HepG2 (cell line): ENCODE results near the gene HBD. TPM values are rescaled to one million over a fixed set of nuclear protein-coding genes. Genes with fewer than 3 reads are reported as not detected.

Source experiments
- ATAC-seq: fragments of 200-7000 bp; cut with Tn5 transposase; 3 replicates; pipeline ENCODE4 v1.9.1; 2020; ENCODE audit warnings: mild to moderate bottlenecking, moderate library complexity
- BruUV-seq: library from RNA; stranded (reverse); fragments of 400-500 nt; replicated peaks from 2 replicates; lab custom pipeline; 2021; lab: Mats Ljungman, UMichigan
- CTCF ChIA-PET: fragments of 300-600 bp; formaldehyde crosslinking; extraction: SDS; loops from one replicate; lab custom pipeline; 2021; ENCODE audit warnings: low total read pairs, inconsistent platforms, low intra/inter-chr PET ratio; lab: Yijun Ruan, JAX
- POLR2A ChIA-PET: fragments of 350-600 bp; sonication (Branson Sonifier 250); formaldehyde crosslinking; loops from one replicate; lab custom pipeline; 2020; ENCODE audit warnings: antibody characterized with exemption, inconsistent platforms; lab: Yijun Ruan, JAX
- DNase-seq: peaks from one replicate; pipeline ENCODE4 v3.0.0-alpha.2; 2015; ENCODE audit warnings: low spot score
- FAIRE-seq: peaks from 3 replicates; lab custom pipeline; 2011; peaks lifted over from hg19 to GRCh38; lab: Jason Lieb, UNC
- H2AFZ ChIP-seq: one replicate; pipeline ENCODE4 v1.6.1; 2011; ENCODE audit warnings: low read length, inconsistent platforms
- H3K27ac ChIP-seq: fragments of 300-600 bp; 3 replicates; pipeline ENCODE4 v1.8.0; 2011; ENCODE audit warnings: mixed run types, mild to moderate bottlenecking, mixed read lengths, low read length, inconsistent platforms; ENCODE audit not compliant: insufficient read depth; ENCODE audit errors: extremely low read length
- H3K27me3 ChIP-seq, 2 experiments: fragments of 200-600 bp in 1 of 2; 2 replicates in 1 of 2; 3 replicates in 1 of 2; pipeline versions ENCODE4 v1.6.0 to v1.8.0; 2011; ENCODE audit warnings: low read length in 2 of 2, mild to moderate bottlenecking in 2 of 2, moderate library complexity in 2 of 2, inconsistent platforms in 1 of 2; ENCODE audit not compliant: insufficient read depth in 2 of 2, control insufficient read depth in 1 of 2
- H3K36me3 ChIP-seq, 2 experiments: fragments of 200-600 bp in 1 of 2; replicated peaks in 1 of 2; 2 replicates in 1 of 2; 3 replicates in 1 of 2; pipeline versions ENCODE4 v1.5.1 to v1.8.0; 2011; ENCODE audit warnings: low read length in 2 of 2, inconsistent platforms in 1 of 2; ENCODE audit not compliant: insufficient read depth in 2 of 2, control insufficient read depth in 1 of 2
- H3K4me1 ChIP-seq: 2 replicates; pipeline ENCODE4 v1.5.1; 2012; ENCODE audit warnings: low read length, inconsistent platforms; ENCODE audit not compliant: insufficient read depth
- H3K4me2 ChIP-seq: 2 replicates; pipeline ENCODE4 v1.6.0; 2011; ENCODE audit warnings: low read depth, low read length, inconsistent platforms
- H3K4me3 ChIP-seq, 3 experiments: fragments of 200-600 bp in 1 of 3; sonication (generic), shearing (Covaris generic) in 1 of 3; replicated peaks in 1 of 3; 2 replicates each; pipeline ENCODE4 v1.5.1; 2011 to 2016; ENCODE audit warnings: low read length in 3 of 3, inconsistent platforms in 2 of 3, low read depth in 2 of 3, mild to moderate bottlenecking in 2 of 3, control low read depth in 1 of 3, mixed read lengths in 1 of 3; ENCODE audit not compliant: insufficient read depth in 1 of 3
- H3K79me2 ChIP-seq: one replicate; pipeline ENCODE4 v1.6.1; 2011; ENCODE audit warnings: low read length, inconsistent platforms; ENCODE audit not compliant: insufficient read depth
- H3K9ac ChIP-seq: 2 replicates; pipeline ENCODE4 v1.6.0; 2011; ENCODE audit warnings: mild to moderate bottlenecking, low read depth, low read length, inconsistent platforms; ENCODE audit not compliant: insufficient read depth
- H3K9me3 ChIP-seq: 2 replicates; pipeline ENCODE4 v1.5.1; 2012; ENCODE audit warnings: mild to moderate bottlenecking, low read length
- H4K20me1 ChIP-seq: 2 replicates; pipeline ENCODE4 v1.6.0; 2011; ENCODE audit warnings: inconsistent platforms, mild to moderate bottlenecking, low read length, moderate library complexity; ENCODE audit not compliant: insufficient read depth
- CHD4 ChIP-seq: fragments of 200-600 bp; sonication (generic); IDR thresholded peaks from 2 replicates; pipeline ENCODE4 v1.7.0; 2017; ENCODE audit warnings: mild to moderate bottlenecking, low read length, borderline replicate concordance
- DNMT1 ChIP-seq: sonication (generic); formaldehyde crosslinking; IDR thresholded peaks from 2 replicates; pipeline ENCODE4 v1.5.1; 2020; ENCODE audit warnings: mild to moderate bottlenecking, missing genetic modification reagents
- PCBP1 ChIP-seq: fragments of 200-400 bp; formaldehyde crosslinking; IDR thresholded peaks from 2 replicates; pipeline ENCODE4 v1.6.1; 2017; ENCODE audit warnings: mild to moderate bottlenecking, low read depth, low read length, borderline replicate concordance
- SRY ChIP-seq: sonication (generic); formaldehyde crosslinking; IDR thresholded peaks from 2 replicates; pipeline ENCODE4 v1.8.0; 2022; ENCODE audit warnings: mild to moderate bottlenecking, missing genetic modification reagents
- YEATS2 ChIP-seq: sonication (generic); formaldehyde crosslinking; IDR thresholded peaks from 2 replicates; pipeline ENCODE4 v1.4.0; 2020; ENCODE audit warnings: missing genetic modification reagents, borderline replicate concordance
- ZBED4 ChIP-seq: sonication (generic); formaldehyde crosslinking; IDR thresholded peaks from 2 replicates; pipeline ENCODE4 v1.4.0; 2020; ENCODE audit warnings: missing genetic modification reagents, borderline replicate concordance
- ZNF691 ChIP-seq: sonication (generic); formaldehyde crosslinking; IDR thresholded peaks from 2 replicates; pipeline ENCODE4 v1.4.0; 2020; ENCODE audit warnings: missing genetic modification reagents, low read depth, mild to moderate bottlenecking, borderline replicate concordance
- WGBS: methylation state at CpG from one replicate; pipeline ENCODE4 v1.1.6; 2017; ENCODE audit warnings: low lambda C conversion rate; 5-methylcytosine and 5-hydroxymethylcytosine counted together
- in situ Hi-C: cut with HindIII; loops from 2 replicates; pipeline ENCODE4 v1.10.0; 2017; ENCODE audit warnings: low pct_unique_long_range_greater_than_20kb; ENCODE audit not compliant: extremely low pct_ligation_motif_present
- intact Hi-C: fragments of 100-400 bp; cut with micrococcal nuclease; formaldehyde crosslinking; loops from one replicate; pipeline ENCODE4 v1.10.0; 2022; ENCODE audit not compliant: unreplicated experiment
- polyA plus RNA-seq, 8 experiments: library from polyadenylated mRNA; depleted of rRNA in 3 of 8; stranded (reverse) in 7 of 8; unstranded in 1 of 8; fragments of >200 nt; fragmentation: Illumina TruSeq in 4 of 8; extraction: Trizol in 4 of 8; gene quantifications; 2 replicates each; pipeline versions ENCODE4 v1.2.1 to v1.2.3, GENCODE V29; 2011 to 2016; ENCODE audit warnings: low read depth in 4 of 8, missing spikeins in 1 of 8, mixed read lengths in 1 of 8; ENCODE audit not compliant: insufficient read depth in 1 of 8
- total RNA-seq, 5 experiments: library from RNA; depleted of rRNA; stranded (reverse); fragments of >200 nt; fragmentation: Illumina TruSeq; extraction: Trizol; gene quantifications; 2 replicates each; pipeline ENCODE4 v1.2.3, GENCODE V29; 2016; ENCODE audit warnings: low read depth in 1 of 5
- TF ChIP-seq, protein P1 (sequence below): sonication (generic); formaldehyde crosslinking; IDR thresholded peaks from 2 replicates; pipeline ENCODE4 v1.8.0; 2022; ENCODE audit warnings: missing genetic modification reagents, mild to moderate bottlenecking, borderline replicate concordance

Gene HBD
- total and polyA plus RNA-seq, 2 of the 13 experiments (the other 11 are each of a cell fraction or from before 2014, with no cell fraction given), result not detected

DNA sequence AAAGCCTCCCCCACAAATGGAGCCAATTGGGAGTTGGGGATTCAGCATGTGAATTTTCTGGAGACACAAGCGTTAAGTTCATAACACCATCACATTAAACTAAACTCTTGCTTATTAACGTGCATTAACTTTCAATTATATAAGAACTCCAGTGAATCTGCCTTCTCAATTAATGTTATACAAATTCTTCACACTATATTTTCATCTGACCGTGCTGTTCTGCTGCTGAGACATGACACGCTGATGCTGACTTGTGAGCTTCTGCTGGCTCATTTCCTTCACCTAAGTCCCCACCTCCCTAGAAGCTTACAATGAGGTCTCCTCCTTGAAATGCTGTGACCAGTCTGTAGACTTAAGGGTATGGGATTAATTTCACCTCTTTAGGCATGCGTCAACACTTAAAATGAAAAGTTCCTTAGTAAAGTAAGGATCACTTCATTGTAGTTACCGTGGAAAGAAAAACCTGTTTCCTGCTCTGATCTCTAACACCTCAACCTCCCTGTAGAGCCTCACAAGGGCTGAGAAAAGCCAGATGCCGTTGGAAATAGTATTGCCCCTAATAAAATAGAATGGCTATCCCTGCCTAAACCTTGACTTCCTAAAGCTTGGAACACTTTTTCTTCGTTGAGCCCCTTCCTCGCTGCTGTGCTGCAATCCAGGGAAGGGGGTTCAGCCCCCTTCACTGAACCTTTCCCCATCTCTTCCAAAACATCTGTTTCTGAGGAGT lies 18.1 kb upstream of the HBD start:
- BruUV-seq, result no TSS peak
- ChIA-PET CTCF (no interaction called here), POLR2A (no interaction called here)
- Histone ChIP-seq H3K4me1 (no peaks in the 10 kb centered on the region), H3K27me3 (peaks cover 0 to 2% of the 10 kb centered on the region in 2 experiments; a peak in 2 of 5 replicates), H3K27ac (no peak overlapping the region), H3K4me3 (no peak overlapping the region), H3K4me2 (no peak overlapping the region), H3K79me2 (no peaks in the 10 kb centered on the region), H3K9ac (no peak overlapping the region), H3K36me3 (no peaks in the 10 kb centered on the region), H2AFZ (no peak overlapping the region), H3K9me3 (no peaks in the 10 kb centered on the region), H4K20me1 (no peaks in the 10 kb centered on the region)
- intact Hi-C loops, result no loop called here
- in situ Hi-C loops, result no loop called here
- no peak for DNase-seq
- no peak for ATAC-seq
- FAIRE-seq, result no peak
- 21% methylated on average over 9 of the region's 9 CpGs for WGBS
- TF ChIP-seq SRY (CRISPR knock-in tag) (no peak), CHD4 (no peak)

- Histone ChIP-seq H3K4me1 (no peaks in the 10 kb centered on the region), H3K36me3 (no peaks in the 10 kb centered on the region), H3K9ac (no peak overlapping the region), H3K9me3 (no peaks in the 10 kb centered on the region), H3K4me3 (no peak overlapping the region), H3K27ac (no peak overlapping the region), H4K20me1 (no peaks in the 10 kb centered on the region), H3K79me2 (no peaks in the 10 kb centered on the region), H3K4me2 (no peak overlapping the region), H3K27me3 (peaks cover 0 to 2% of the 10 kb centered on the region in 2 experiments; a peak in 2 of 5 replicates), H2AFZ (no peak overlapping the region)
- ATAC-seq (no peak), DNase-seq (no peak), FAIRE-seq (no peak)
- intact Hi-C loops, result no loop called here
- CTCF ChIA-PET, result no interaction called here
- 0% methylated on average over 2 of the region's 2 CpGs for WGBS
- no TSS peak for BruUV-seq
- POLR2A ChIA-PET, result no interaction called here
- in situ Hi-C loops, result no loop called here
- TF ChIP-seq PCBP1 (no peak), YEATS2 (CRISPR knock-in tag) (no peak), ZNF691 (CRISPR knock-in tag) (no peak), ZBED4 (CRISPR knock-in tag) (no peak), DNMT1 (CRISPR knock-in tag) (no peak)
- TF ChIP-seq, protein P1, sequence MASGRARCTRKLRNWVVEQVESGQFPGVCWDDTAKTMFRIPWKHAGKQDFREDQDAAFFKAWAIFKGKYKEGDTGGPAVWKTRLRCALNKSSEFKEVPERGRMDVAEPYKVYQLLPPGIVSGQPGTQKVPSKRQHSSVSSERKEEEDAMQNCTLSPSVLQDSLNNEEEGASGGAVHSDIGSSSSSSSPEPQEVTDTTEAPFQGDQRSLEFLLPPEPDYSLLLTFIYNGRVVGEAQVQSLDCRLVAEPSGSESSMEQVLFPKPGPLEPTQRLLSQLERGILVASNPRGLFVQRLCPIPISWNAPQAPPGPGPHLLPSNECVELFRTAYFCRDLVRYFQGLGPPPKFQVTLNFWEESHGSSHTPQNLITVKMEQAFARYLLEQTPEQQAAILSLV, result no peak
These were observed 17.5 kb upstream of the HBD start for GRCh38 chr11:5251746-5252145.
